H7 (cell line): Measurements from ENCODE around the gene EPN2. TPM values are rescaled to one million over a fixed set of nuclear protein-coding genes. Genes with fewer than 3 reads are reported as not detected.
"Not testable (repeated sequence)": the region's sequence is repeated elsewhere in the genome, so short reads cannot be mapped to it uniquely, and the experiment has no call there.

ENCODE experiments used
- DNase-seq: peaks from one replicate; pipeline ENCODE4 v3.0.0; 2012
- H3K27me3 ChIP-seq: 2 replicates; pipeline ENCODE4 v1.6.0; 2011; ENCODE audit warnings: mild to moderate bottlenecking, low read length; ENCODE audit not compliant: control insufficient read depth, insufficient read depth
- H3K36me3 ChIP-seq: replicated peaks from 2 replicates; pipeline ENCODE4 v1.5.1; 2011; ENCODE audit warnings: low read length; ENCODE audit not compliant: control insufficient read depth, insufficient read depth
- H3K4me3 ChIP-seq: 2 replicates; pipeline ENCODE4 v1.5.1; 2011; ENCODE audit warnings: low read depth, mild to moderate bottlenecking, control low read depth, low read length, moderate library complexity; ENCODE audit not compliant: insufficient read depth
- total RNA-seq: library from RNA; depleted of rRNA; stranded (reverse); fragments of >200 nt; shearing (Covaris generic); gene quantifications from 2 replicates; pipeline ENCODE4 v1.2.3, GENCODE V29; 2014

The EPN2 gene
- total RNA-seq, 1 experiment from 2014 or later = 23.7 TPM

- not testable (repeated sequence) for H3K4me3 ChIP-seq, H3K27me3 ChIP-seq, DNase-seq, H3K36me3 ChIP-seq
Observed at GRCh38 chr17:19226610-19227588, 10.3 kb upstream of the EPN2 start.

GRCh38 chr17:19234676-19235075 lies 2.5 kb upstream of the EPN2 start:
- not testable (repeated sequence) for H3K27me3 ChIP-seq, H3K36me3 ChIP-seq, H3K4me3 ChIP-seq, DNase-seq

GRCh38 chr17:19236351-19237138 lies 621 bp upstream of the EPN2 start:
- not testable (repeated sequence) for H3K36me3 ChIP-seq, DNase-seq, H3K4me3 ChIP-seq, H3K27me3 ChIP-seq

- Histone ChIP-seq H3K4me3 (peak overlapping the region; percentile 98), H3K27me3 (no peaks in the 10 kb centered on the region), H3K36me3 (no peaks in the 10 kb centered on the region)
- DNase-seq = peak; percentile 90
Observed at GRCh38 chr17:19237389-19238166, 412 bp downstream of the EPN2 start.

- peak; percentile 73 for DNase-seq
- H3K4me3 ChIP-seq = peak overlapping the region; percentile 98
- H3K27me3 ChIP-seq = no peaks in the 10 kb centered on the region
- H3K36me3 ChIP-seq = no peaks in the 10 kb centered on the region
Observed at GRCh38 chr17:19238167-19238505, 970 bp downstream of the EPN2 start.

GRCh38 chr17:19239544-19239943 lies 2.4 kb downstream of the EPN2 start:
- H3K27me3 ChIP-seq = no peaks in the 10 kb centered on the region
- no peak for DNase-seq

GRCh38 chr17:19242323-19242722 lies 5.2 kb downstream of the EPN2 start:
- Histone ChIP-seq H3K36me3 (no peaks in the 10 kb centered on the region), H3K27me3 (no peaks in the 10 kb centered on the region), H3K4me3 (no peak overlapping the region)
- DNase-seq = no peak

More at GRCh38 chr17:19239544-19239943, 2.4 kb downstream of the EPN2 start:
- Histone ChIP-seq H3K4me3 (no peak overlapping the region), H3K36me3 (no peaks in the 10 kb centered on the region)

- no peak overlapping the region for H3K4me3 ChIP-seq
- no peaks in the 10 kb centered on the region for H3K27me3 ChIP-seq
- no peak for DNase-seq
- H3K36me3 ChIP-seq = no peaks in the 10 kb centered on the region
Observed at GRCh38 chr17:19242926-19243325, 5.8 kb downstream of the EPN2 start.

- H3K4me3 ChIP-seq = no peak overlapping the region
- no peaks in the 10 kb centered on the region for H3K27me3 ChIP-seq
- no peak for DNase-seq
- H3K36me3 ChIP-seq = no peaks in the 10 kb centered on the region
Observed at GRCh38 chr17:19243838-19244237, 6.7 kb downstream of the EPN2 start.

GRCh38 chr17:19244357-19244756 lies 7.2 kb downstream of the EPN2 start:
- Histone ChIP-seq H3K4me3 (no peak overlapping the region), H3K27me3 (no peaks in the 10 kb centered on the region), H3K36me3 (no peaks in the 10 kb centered on the region)
- DNase-seq = no peak

- no peak overlapping the region for H3K4me3 ChIP-seq
- H3K27me3 ChIP-seq = no peaks in the 10 kb centered on the region
- no peaks in the 10 kb centered on the region for H3K36me3 ChIP-seq
- no peak for DNase-seq
Observed at GRCh38 chr17:19244781-19245180, 7.6 kb downstream of the EPN2 start.

GRCh38 chr17:19247473-19247872 lies 10.3 kb downstream of the EPN2 start:
- Histone ChIP-seq H3K36me3 (no peaks in the 10 kb centered on the region), H3K4me3 (no peak overlapping the region), H3K27me3 (no peaks in the 10 kb centered on the region)
- peak; percentile 51 for DNase-seq

GRCh38 chr17:19248151-19248927 lies 11.2 kb downstream of the EPN2 start:
- Histone ChIP-seq H3K27me3 (no peaks in the 10 kb centered on the region), H3K4me3 (no peak overlapping the region), H3K36me3 (no peaks in the 10 kb centered on the region)
- no peak for DNase-seq
